Uterus (tissue), 4 donors: ENCODE data around the gene NR6A1. TPM values are rescaled to one million over a fixed set of nuclear protein-coding genes. Genes with fewer than 3 reads are reported as not detected.
A peak's percentile ranks its signal among the peaks of the same experiment; 100 is the strongest.

Experiments
- DNase-seq, 2 donors: peaks; one replicate each; pipeline ENCODE4 v3.0.0-alpha.2; 2019 to 2020
- H3K27ac ChIP-seq, 2 donors: fragments of 200-600 bp; sonication (generic); 1 replicate in 1 of 2; 2 replicates in 1 of 2; pipeline ENCODE4 v1.5.1; 2016 to 2018
- H3K27me3 ChIP-seq, 2 donors: fragments of 200-600 bp; sonication (generic); one replicate each; pipeline ENCODE4 v1.5.1; 2018 to 2019; ENCODE audit warnings: control low read depth in 1 of 2
- H3K36me3 ChIP-seq, 2 donors: fragments of 200-600 bp; sonication (generic); one replicate each; pipeline ENCODE4 v1.5.1; 2019; ENCODE audit warnings: control low read depth in 1 of 2
- H3K4me1 ChIP-seq, 2 donors: fragments of 200-600 bp; sonication (generic); one replicate each; pipeline ENCODE4 v1.5.1; 2018 to 2019; ENCODE audit warnings: control low read depth in 1 of 2
- H3K4me3 ChIP-seq, 2 donors: fragments of 200-600 bp; sonication (generic); 1 replicate in 1 of 2; 2 replicates in 1 of 2; pipeline ENCODE4 v1.5.1; 2018 to 2019; ENCODE audit warnings: mild to moderate bottlenecking in 1 of 2
- H3K9me3 ChIP-seq, 2 donors: fragments of 200-600 bp; sonication (generic); one replicate each; pipeline ENCODE4 v1.5.1; 2019; ENCODE audit warnings: control low read depth in 1 of 2
- CTCF ChIP-seq, 4 experiments: fragments of 200-600 bp in 2 of 4; fragments of 450-650 bp in 2 of 4; sonication (generic) in 2 of 4; IDR thresholded peaks; one replicate each; pipeline ENCODE4 v1.5.1; 2016 to 2019; ENCODE audit warnings: antibody characterized with exemption in 4 of 4, mild to moderate bottlenecking in 2 of 4, moderate library complexity in 1 of 4
- POLR2A ChIP-seq, 2 donors: fragments of 450-650 bp; IDR thresholded peaks; one replicate each; pipeline ENCODE4 v1.6.1; 2016; ENCODE audit warnings: antibody characterized with exemption in 2 of 2, mild to moderate bottlenecking in 1 of 2, moderate library complexity in 1 of 2
- intact Hi-C: fragments of 100-400 bp; cut with DNase I; formaldehyde crosslinking; loops from one replicate; pipeline ENCODE4 v1.15.1; 2023; ENCODE audit warnings: low total_unique reads
- total RNA-seq, 4 donors: library from RNA; depleted of rRNA in 3 of 4; stranded (reverse); fragments of >200 nt in 3 of 4; gene quantifications; one replicate each; pipeline versions ENCODE4 v1.1.0 to v1.2.4, GENCODE V29; 2014 to 2023
- donor health status: DM: yes; HTN: yes; CAD: no.

NR6A1 gene
- total RNA-seq, 4 donors from 2014 or later, result under 0.01 to 2.6 (median 1.3) TPM; not detected in 1

- no peak for TF ChIP-seq CTCF (IDR thresholded peaks at IDR 0.05)
- TF ChIP-seq POLR2A (IDR thresholded peaks at IDR 0.05), result no peak
- Histone ChIP-seq H3K4me1 (peaks cover 0 to 6% of the 10 kb centered on the region in 2 donors), H3K9me3 (no peaks in the 10 kb centered on the region), H3K36me3 (no peaks in the 10 kb centered on the region), H3K27ac (no peak overlapping the region), H3K4me3 (peak overlapping the region in 1 of 2 donors; percentile 29), H3K27me3 (peaks cover 0 to 26% of the 10 kb centered on the region in 2 donors)
- intact Hi-C loops, result no loop called here
- no peak for DNase-seq
Observed at GRCh38 chr9:124505006-124505900, 265.9 kb downstream of the NR6A1 start.

GRCh38 chr9:124504530-124505005 lies 266.5 kb downstream of the NR6A1 start:
- Histone ChIP-seq H3K36me3 (no peaks in the 10 kb centered on the region), H3K4me1 (peaks cover 0 to 6% of the 10 kb centered on the region in 2 donors), H3K4me3 (peak overlapping the region in 1 of 2 donors; percentile 35), H3K9me3 (no peaks in the 10 kb centered on the region), H3K27ac (no peak overlapping the region), H3K27me3 (peaks cover 0 to 26% of the 10 kb centered on the region in 2 donors)
- no peak for TF ChIP-seq CTCF (IDR thresholded peaks at IDR 0.05)
- TF ChIP-seq POLR2A (IDR thresholded peaks at IDR 0.05), result no peak
- intact Hi-C loops, result no loop called here
- DNase-seq, result no peak

- no peak for DNase-seq
- no peaks in the 10 kb centered on the region for H3K36me3 ChIP-seq
- no peaks in the 10 kb centered on the region for H3K9me3 ChIP-seq
- no peak overlapping the region for H3K27ac ChIP-seq
- intact Hi-C loops, result no loop called here
- H3K4me1 ChIP-seq, result peaks cover 0 to 6% of the 10 kb centered on the region in 2 donors
- no peak for TF ChIP-seq CTCF (IDR thresholded peaks at IDR 0.05)
- H3K4me3 ChIP-seq, result peak overlapping the region in 1 of 2 donors; percentile 35
- H3K27me3 ChIP-seq, result peaks cover 0 to 26% of the 10 kb centered on the region in 2 donors
Observed at GRCh38 chr9:124503713-124504529, 267.2 kb downstream of the NR6A1 start.

- H3K27me3 ChIP-seq, result peaks cover 0 to 26% of the 10 kb centered on the region in 2 donors
- H3K36me3 ChIP-seq, result no peaks in the 10 kb centered on the region
- intact Hi-C loops, result no loop called here
- DNase-seq, result no peak
- H3K4me1 ChIP-seq, result peaks cover 0 to 6% of the 10 kb centered on the region in 2 donors
- no peak for TF ChIP-seq POLR2A (IDR thresholded peaks at IDR 0.05)
- H3K9me3 ChIP-seq, result no peaks in the 10 kb centered on the region
- H3K27ac ChIP-seq, result no peak overlapping the region
- H3K4me3 ChIP-seq, result no peak overlapping the region
Observed at GRCh38 chr9:124502711-124503702, 268.1 kb downstream of the NR6A1 start.
